GM21423 (cell line): ENCODE results near the gene SELL.
"Not testable (repeated sequence)": the region's sequence is repeated elsewhere in the genome, so short reads cannot be mapped to it uniquely, and the experiment has no call there.

Experiments used
- ATAC-seq: cut with Tn5 transposase; IDR thresholded peaks from one replicate; pipeline ENCODE4 v1.9.1; 2021; ENCODE audit warnings: mild to moderate bottlenecking, moderate library complexity; ENCODE audit not compliant: unreplicated experiment

Gene SELL

GRCh38 chr1:169711469-169712308 lies at the start of gene SELL:
TSS of gene SELL (minus strand) at chr1:169711620. CDS start at chr1:169711498, 122 bp downstream.
- peak; percentile 76 for ATAC-seq

- no peak for ATAC-seq
Observed at GRCh38 chr1:169759038-169759437, 47.6 kb upstream of the SELL start.

GRCh38 chr1:169753549-169753948 lies 42.1 kb upstream of the SELL start:
- ATAC-seq: no peak

GRCh38 chr1:169750041-169750440 lies 38.6 kb upstream of the SELL start:
- ATAC-seq: no peak

GRCh38 chr1:169746550-169746949 lies 35.1 kb upstream of the SELL start:
- ATAC-seq: no peak

GRCh38 chr1:169745015-169745861 lies 33.8 kb upstream of the SELL start:
- no peak for ATAC-seq

- no peak for ATAC-seq
Observed at GRCh38 chr1:169741666-169742394, 30.4 kb upstream of the SELL start.

GRCh38 chr1:169739980-169740379 lies 28.6 kb upstream of the SELL start:
- no peak for ATAC-seq

- ATAC-seq: no peak
Observed at GRCh38 chr1:169733924-169734323, 22.5 kb upstream of the SELL start, which contains the start of gene SELE. TSS of gene SELE (minus strand) at chr1:169734079. CDS start at chr1:169733612, 467 bp downstream.

GRCh38 chr1:169731446-169731845 lies 20.0 kb upstream of the SELL start:
- ATAC-seq: no peak

GRCh38 chr1:169729991-169730390 lies 18.6 kb upstream of the SELL start:
- ATAC-seq: no peak

GRCh38 chr1:169727307-169727706 lies 15.9 kb upstream of the SELL start:
- no peak for ATAC-seq

GRCh38 chr1:169726851-169727250 lies 15.4 kb upstream of the SELL start:
- ATAC-seq: no peak

- no peak for ATAC-seq
Observed at GRCh38 chr1:169725930-169726329, 14.5 kb upstream of the SELL start.

GRCh38 chr1:169724168-169724567 lies 12.7 kb upstream of the SELL start:
- no peak for ATAC-seq

- ATAC-seq: no peak
Observed at GRCh38 chr1:169723763-169724162, 12.3 kb upstream of the SELL start.

- no peak for ATAC-seq
Observed at GRCh38 chr1:169722779-169723178, 11.4 kb upstream of the SELL start.

- ATAC-seq: not testable (repeated sequence)
Observed at GRCh38 chr1:169715100-169715499, 3.7 kb upstream of the SELL start.

GRCh38 chr1:169713090-169713489 lies 1.7 kb upstream of the SELL start:
- ATAC-seq: not testable (repeated sequence)

- no peak for ATAC-seq
Observed at GRCh38 chr1:169712309-169712631, 850 bp upstream of the SELL start.

GRCh38 chr1:169708647-169709046 lies 2.8 kb downstream of the SELL start:
- ATAC-seq: no peak
